ENCODE data around the gene TRMT11. TPM values are rescaled to one million over a fixed set of nuclear protein-coding genes. Genes with fewer than 3 reads are reported as not detected.

TRMT11 gene
- total and polyA plus RNA-seq, 9 of the 15 experiments (the other 6 are each of a cell fraction or from before 2014, with no cell fraction given), result 38.8 to 88.0 (median 59.8) TPM

GRCh38 chr6:125954735-125955339, 31.5 kb upstream of the TRMT11 start (continued):
- TF ChIP-seq ZNF274 (IDR thresholded peaks at IDR 0.05; ENCODE audit: borderline replicate concordance, low read depth, low read length) (no peak), ZNF717 (CRISPR knock-in tag; IDR thresholded peaks at IDR 0.05) (no peak), NR2C2 (CRISPR knock-in tag; IDR thresholded peaks at IDR 0.05) (no peak), NR2C2 (tag; IDR thresholded peaks at IDR 0.05) (no peak), KDM1A (IDR thresholded peaks at IDR 0.05) (no peak), CHD7 (IDR thresholded peaks at IDR 0.05; ENCODE audit: low read depth, low read length) (no peak)
- TF ChIP-seq, protein P1, sequence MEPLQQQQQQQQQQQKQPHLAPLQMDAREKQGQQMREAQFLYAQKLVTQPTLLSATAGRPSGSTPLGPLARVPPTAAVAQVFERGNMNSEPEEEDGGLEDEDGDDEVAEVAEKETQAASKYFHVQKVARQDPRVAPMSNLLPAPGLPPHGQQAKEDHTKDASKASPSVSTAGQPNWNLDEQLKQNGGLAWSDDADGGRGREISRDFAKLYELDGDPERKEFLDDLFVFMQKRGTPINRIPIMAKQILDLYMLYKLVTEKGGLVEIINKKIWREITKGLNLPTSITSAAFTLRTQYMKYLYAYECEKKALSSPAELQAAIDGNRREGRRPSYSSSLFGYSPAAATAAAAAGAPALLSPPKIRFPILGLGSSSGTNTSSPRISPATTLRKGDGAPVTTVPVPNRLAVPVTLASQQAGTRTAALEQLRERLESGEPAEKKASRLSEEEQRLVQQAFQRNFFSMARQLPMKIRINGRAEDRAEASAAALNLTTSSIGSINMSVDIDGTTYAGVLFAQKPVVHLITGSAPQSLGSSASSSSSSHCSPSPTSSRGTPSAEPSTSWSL (CRISPR knock-in tag; IDR thresholded peaks at IDR 0.05; ENCODE audit: borderline replicate concordance), result no peak

All from K562 (cell line).